ENCODE results near the gene DNAH2. TPM values are rescaled to one million over a fixed set of nuclear protein-coding genes. Genes with fewer than 3 reads are reported as not detected.

DNAH2 gene
- polyA plus RNA-seq, 2 of the 4 experiments (the other 2 are of a cell fraction) = 0.01 to 0.08 TPM

Other genes with a start within 250 kb of the DNAH2 start
- 14.4 and 18.2 TPM in 2 replicates for gene ZBTB4, start 238.1 kb upstream of the DNAH2 start, polyA plus RNA-seq (2011; rRNA removed)
- gene ZBTB4, start 238.1 kb upstream of the DNAH2 start, polyA plus RNA-seq (2017; fragmentation: RNase III; extraction: RNeasy Plus Mini Kit Qiagen cat#74134 plus additional on column Dnase treatment) = 24.4 to 29.5 TPM (median 28.2 TPM) in 3 replicates
- gene SLC35G6, start 236.3 kb upstream of the DNAH2 start, polyA plus RNA-seq (2011; rRNA removed) = not detected in 2 replicates
- not detected in 3 replicates for gene SLC35G6, start 236.3 kb upstream of the DNAH2 start, polyA plus RNA-seq (2017; fragmentation: RNase III; extraction: RNeasy Plus Mini Kit Qiagen cat#74134 plus additional on column Dnase treatment)
- gene POLR2A, start 233.4 kb upstream of the DNAH2 start, polyA plus RNA-seq (2011; rRNA removed) = 22.8 and 57.1 TPM in 2 replicates
- 65.6 to 69.6 TPM (median 67.4 TPM) in 3 replicates for gene POLR2A, start 233.4 kb upstream of the DNAH2 start, polyA plus RNA-seq (2017; fragmentation: RNase III; extraction: RNeasy Plus Mini Kit Qiagen cat#74134 plus additional on column Dnase treatment)
- 11.9 and 12.4 TPM in 2 replicates for gene TNFSF12, start 168.7 kb upstream of the DNAH2 start, polyA plus RNA-seq (2011; rRNA removed)
- 7.9 to 9.9 TPM (median 9.7 TPM) in 3 replicates for gene TNFSF12, start 168.7 kb upstream of the DNAH2 start, polyA plus RNA-seq (2017; fragmentation: RNase III; extraction: RNeasy Plus Mini Kit Qiagen cat#74134 plus additional on column Dnase treatment)
- 1.0 TPM in 2 replicates for gene TNFSF13, start 159.0 kb upstream of the DNAH2 start, polyA plus RNA-seq (2011; rRNA removed)
- gene TNFSF13, start 159.0 kb upstream of the DNAH2 start, polyA plus RNA-seq (2017; fragmentation: RNase III; extraction: RNeasy Plus Mini Kit Qiagen cat#74134 plus additional on column Dnase treatment) = 0.41 to 0.78 TPM (median 0.61 TPM) in 3 replicates
- gene SENP3, start 155.8 kb upstream of the DNAH2 start, polyA plus RNA-seq (2011; rRNA removed) = 150 and 165 TPM in 2 replicates
- gene SENP3, start 155.8 kb upstream of the DNAH2 start, polyA plus RNA-seq (2017; fragmentation: RNase III; extraction: RNeasy Plus Mini Kit Qiagen cat#74134 plus additional on column Dnase treatment) = 104 to 119 TPM (median 114 TPM) in 3 replicates
- gene CD68, start 138.1 kb upstream of the DNAH2 start, polyA plus RNA-seq (2011; rRNA removed) = 14.9 and 17.7 TPM in 2 replicates
- 6.5 to 11.6 TPM (median 9.8 TPM) in 3 replicates for gene CD68, start 138.1 kb upstream of the DNAH2 start, polyA plus RNA-seq (2017; fragmentation: RNase III; extraction: RNeasy Plus Mini Kit Qiagen cat#74134 plus additional on column Dnase treatment)
- gene MPDU1, start 133.9 kb upstream of the DNAH2 start, polyA plus RNA-seq (2011; rRNA removed) = 148 and 204 TPM in 2 replicates
- 126 to 134 TPM (median 127 TPM) in 3 replicates for gene MPDU1, start 133.9 kb upstream of the DNAH2 start, polyA plus RNA-seq (2017; fragmentation: RNase III; extraction: RNeasy Plus Mini Kit Qiagen cat#74134 plus additional on column Dnase treatment)
- gene SOX15, start 127.7 kb upstream of the DNAH2 start, polyA plus RNA-seq (2011; rRNA removed) = 0.05 and 0.11 TPM in 2 replicates
- gene SOX15, start 127.7 kb upstream of the DNAH2 start, polyA plus RNA-seq (2017; fragmentation: RNase III; extraction: RNeasy Plus Mini Kit Qiagen cat#74134 plus additional on column Dnase treatment) = 0.19 to 0.30 TPM (median 0.22 TPM) in 3 replicates
- gene FXR2, start 102.8 kb upstream of the DNAH2 start, polyA plus RNA-seq (2011; rRNA removed) = 40.7 and 45.3 TPM in 2 replicates
- 38.9 to 45.2 TPM (median 42.9 TPM) in 3 replicates for gene FXR2, start 102.8 kb upstream of the DNAH2 start, polyA plus RNA-seq (2017; fragmentation: RNase III; extraction: RNeasy Plus Mini Kit Qiagen cat#74134 plus additional on column Dnase treatment)
- 38.1 and 44.4 TPM in 2 replicates for gene SAT2, start 89.9 kb upstream of the DNAH2 start, polyA plus RNA-seq (2011; rRNA removed)
- 59.8 to 76.3 TPM (median 70.1 TPM) in 3 replicates for gene SAT2, start 89.9 kb upstream of the DNAH2 start, polyA plus RNA-seq (2017; fragmentation: RNase III; extraction: RNeasy Plus Mini Kit Qiagen cat#74134 plus additional on column Dnase treatment)
- gene SHBG, start 87.6 kb upstream of the DNAH2 start, polyA plus RNA-seq (2011; rRNA removed) = 0.31 and 0.34 TPM in 2 replicates
- 0.37 to 0.63 TPM (median 0.50 TPM) in 3 replicates for gene SHBG, start 87.6 kb upstream of the DNAH2 start, polyA plus RNA-seq (2017; fragmentation: RNase III; extraction: RNeasy Plus Mini Kit Qiagen cat#74134 plus additional on column Dnase treatment)
- gene ATP1B2, start 66.8 kb upstream of the DNAH2 start, polyA plus RNA-seq (2011; rRNA removed) = 0.16 and 0.20 TPM in 2 replicates
- 0.05 to 0.26 TPM (median 0.10 TPM) in 3 replicates for gene ATP1B2, start 66.8 kb upstream of the DNAH2 start, polyA plus RNA-seq (2017; fragmentation: RNase III; extraction: RNeasy Plus Mini Kit Qiagen cat#74134 plus additional on column Dnase treatment)
- gene TP53, start 30.3 kb upstream of the DNAH2 start, polyA plus RNA-seq (2011; rRNA removed) = 65.9 and 80.1 TPM in 2 replicates
- 53.1 to 64.0 TPM (median 59.4 TPM) in 3 replicates for gene TP53, start 30.3 kb upstream of the DNAH2 start, polyA plus RNA-seq (2017; fragmentation: RNase III; extraction: RNeasy Plus Mini Kit Qiagen cat#74134 plus additional on column Dnase treatment)
- 15.9 and 17.4 TPM in 2 replicates for gene WRAP53, start 29.3 kb upstream of the DNAH2 start, polyA plus RNA-seq (2011; rRNA removed)
- 33.8 to 34.0 TPM (median 33.9 TPM) in 3 replicates for gene WRAP53, start 29.3 kb upstream of the DNAH2 start, polyA plus RNA-seq (2017; fragmentation: RNase III; extraction: RNeasy Plus Mini Kit Qiagen cat#74134 plus additional on column Dnase treatment)
- gene EFNB3, start 12.5 kb upstream of the DNAH2 start, polyA plus RNA-seq (2011; rRNA removed) = 1.9 and 2.1 TPM in 2 replicates
- 0.96 to 1.9 TPM (median 1.7 TPM) in 3 replicates for gene EFNB3, start 12.5 kb upstream of the DNAH2 start, polyA plus RNA-seq (2017; fragmentation: RNase III; extraction: RNeasy Plus Mini Kit Qiagen cat#74134 plus additional on column Dnase treatment)
- gene KDM6B, start 116.5 kb downstream of the DNAH2 start, polyA plus RNA-seq (2011; rRNA removed) = 1.3 and 3.3 TPM in 2 replicates
- 7.6 to 10.2 TPM (median 8.8 TPM) in 3 replicates for gene KDM6B, start 116.5 kb downstream of the DNAH2 start, polyA plus RNA-seq (2017; fragmentation: RNase III; extraction: RNeasy Plus Mini Kit Qiagen cat#74134 plus additional on column Dnase treatment)
- gene TMEM88, start 137.3 kb downstream of the DNAH2 start, polyA plus RNA-seq (2011; rRNA removed) = 0.48 and 0.57 TPM in 2 replicates
- 0.17 to 0.73 TPM (median 0.33 TPM) in 3 replicates for gene TMEM88, start 137.3 kb downstream of the DNAH2 start, polyA plus RNA-seq (2017; fragmentation: RNase III; extraction: RNeasy Plus Mini Kit Qiagen cat#74134 plus additional on column Dnase treatment)
- gene NAA38, start 139.8 kb downstream of the DNAH2 start, polyA plus RNA-seq (2011; rRNA removed) = 98.9 and 102 TPM in 2 replicates
- 268 to 287 TPM (median 275 TPM) in 3 replicates for gene NAA38, start 139.8 kb downstream of the DNAH2 start, polyA plus RNA-seq (2017; fragmentation: RNase III; extraction: RNeasy Plus Mini Kit Qiagen cat#74134 plus additional on column Dnase treatment)
- gene CYB5D1, start 140.3 kb downstream of the DNAH2 start, polyA plus RNA-seq (2011; rRNA removed) = 17.7 and 20.4 TPM in 2 replicates
- gene CYB5D1, start 140.3 kb downstream of the DNAH2 start, polyA plus RNA-seq (2017; fragmentation: RNase III; extraction: RNeasy Plus Mini Kit Qiagen cat#74134 plus additional on column Dnase treatment) = 26.4 to 28.2 TPM (median 28.1 TPM) in 3 replicates
- 56.3 and 69.7 TPM in 2 replicates for gene CHD3, start 171.0 kb downstream of the DNAH2 start, polyA plus RNA-seq (2011; rRNA removed)
- gene CHD3, start 171.0 kb downstream of the DNAH2 start, polyA plus RNA-seq (2017; fragmentation: RNase III; extraction: RNeasy Plus Mini Kit Qiagen cat#74134 plus additional on column Dnase treatment) = 88.0 to 113 TPM (median 111 TPM) in 3 replicates
- 2.1 and 2.4 TPM in 2 replicates for gene RNF227, start 198.5 kb downstream of the DNAH2 start, polyA plus RNA-seq (2011; rRNA removed)
- 1.7 to 4.1 TPM (median 3.7 TPM) in 3 replicates for gene RNF227, start 198.5 kb downstream of the DNAH2 start, polyA plus RNA-seq (2017; fragmentation: RNase III; extraction: RNeasy Plus Mini Kit Qiagen cat#74134 plus additional on column Dnase treatment)
- gene KCNAB3, start 212.1 kb downstream of the DNAH2 start, polyA plus RNA-seq (2011; rRNA removed) = 2.4 and 2.7 TPM in 2 replicates
- 3.2 to 4.8 TPM (median 3.4 TPM) in 3 replicates for gene KCNAB3, start 212.1 kb downstream of the DNAH2 start, polyA plus RNA-seq (2017; fragmentation: RNase III; extraction: RNeasy Plus Mini Kit Qiagen cat#74134 plus additional on column Dnase treatment)
- gene TRAPPC1, start 214.2 kb downstream of the DNAH2 start, polyA plus RNA-seq (2011; rRNA removed) = 200 and 204 TPM in 2 replicates
- 314 to 336 TPM (median 328 TPM) in 3 replicates for gene TRAPPC1, start 214.2 kb downstream of the DNAH2 start, polyA plus RNA-seq (2017; fragmentation: RNase III; extraction: RNeasy Plus Mini Kit Qiagen cat#74134 plus additional on column Dnase treatment)
- 23.2 and 28.3 TPM in 2 replicates for gene CNTROB, start 214.5 kb downstream of the DNAH2 start, polyA plus RNA-seq (2011; rRNA removed)
- gene CNTROB, start 214.5 kb downstream of the DNAH2 start, polyA plus RNA-seq (2017; fragmentation: RNase III; extraction: RNeasy Plus Mini Kit Qiagen cat#74134 plus additional on column Dnase treatment) = 56.4 to 59.4 TPM (median 57.0 TPM) in 3 replicates

Data from A549 (cell line).